ENCODE results near the gene LRRN4. TPM values are rescaled to one million over a fixed set of nuclear protein-coding genes. Genes with fewer than 3 reads are reported as not detected.

The LRRN4 gene
- total RNA-seq, 4 donors from 2014 or later = 0.73 to 1.2 TPM; not detected in 2

DNA sequence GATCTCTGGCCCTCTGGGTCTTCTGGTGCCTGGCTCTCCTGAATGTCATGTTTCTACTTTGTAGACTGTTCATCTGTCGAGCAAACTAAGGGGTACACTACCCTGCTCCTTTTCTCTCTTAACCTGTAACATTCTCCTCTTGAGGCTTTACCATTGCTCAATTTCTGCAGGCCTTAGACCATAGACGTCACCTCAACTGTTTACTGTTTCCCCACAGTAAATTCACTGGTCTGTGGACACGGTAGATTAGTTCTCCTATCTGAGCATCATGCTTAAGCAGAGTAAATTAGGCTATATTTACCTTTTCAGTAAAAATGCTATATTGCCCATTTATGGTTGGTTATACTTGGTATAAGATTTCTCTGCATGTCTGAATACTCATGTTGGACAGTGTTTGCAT is 62.9 kb downstream of the LRRN4 start:
- intact Hi-C loops (cut with DNase I; ENCODE audit: low total_unique reads) = no loop called here
- DNase-seq = no peak
- no peak overlapping the region for H3K27ac ChIP-seq

More for the DNA sequence above, 62.9 kb downstream of the LRRN4 start:
- no peaks in the 10 kb centered on the region for H3K4me1 ChIP-seq
- no peaks in the 10 kb centered on the region for H3K27me3 ChIP-seq
- no peak for TF ChIP-seq CTCF (IDR thresholded peaks at IDR 0.05)
- no peak for TF ChIP-seq POLR2A (IDR thresholded peaks at IDR 0.05)
- H3K4me3 ChIP-seq = no peak overlapping the region
- H3K9me3 ChIP-seq = no peaks in the 10 kb centered on the region
- H3K36me3 ChIP-seq = no peaks in the 10 kb centered on the region

Small RNAs within 50 kb of the gene (small RNA-seq; reads per million reads assigned to genes)
- not detected for gene RN7SL498P

Other genes starting within 250 kb of the LRRN4 start
- gene CHGB, start 142.6 kb downstream of the LRRN4 start, total RNA-seq = 1 to 10 TPM in 1 of 4 donors, under 1 TPM in 1, not detected in 2; 0.95 to 3.2 TPM
- 10 to 100 TPM in 1 of 4 donors, 1 to 10 TPM in 3; 1.8 to 11.9 (median 4.0) TPM for gene TRMT6, start 103.5 kb downstream of the LRRN4 start, total RNA-seq
- 10 to 100 TPM in 1 of 4 donors, 1 to 10 TPM in 3; 3.8 to 10.9 (median 8.7) TPM for gene MCM8, start 103.4 kb downstream of the LRRN4 start, total RNA-seq
- 10 to 100 TPM; 42.5 to 89.1 (median 44.6) TPM for gene CRLS1, start 47.9 kb downstream of the LRRN4 start, total RNA-seq
- gene FERMT1, start 69.0 kb upstream of the LRRN4 start, total RNA-seq = 1 to 10 TPM in 2 of 4 donors, under 1 TPM in 2; under 0.01 to 8.5 (median 4.2) TPM